DND-41 (cell line): Measurements from ENCODE around the gene STOML3.

Experiments
- ATAC-seq: fragments of 200-7000 bp; cut with Tn5 transposase; 3 replicates; pipeline ENCODE4 v1.9.1; 2021; ENCODE audit warnings: low read depth; ENCODE audit not compliant: insufficient read depth
- DNase-seq: peaks from one replicate; pipeline ENCODE4 v3.0.0-alpha.2; 2020
- H2AFZ ChIP-seq: 2 replicates; pipeline ENCODE4 v1.6.0; 2012; ENCODE audit warnings: low read depth, low read length
- H3K27ac ChIP-seq: 2 replicates; pipeline ENCODE4 v1.5.1; 2012; ENCODE audit warnings: low read length, inconsistent platforms
- H3K27me3 ChIP-seq: fragments of 200-600 bp; sonication (generic); 2 replicates; pipeline ENCODE4 v1.6.0; 2012; ENCODE audit warnings: low read length, mild to moderate bottlenecking, inconsistent platforms; ENCODE audit not compliant: insufficient read depth, poor library complexity
- H3K36me3 ChIP-seq: 2 replicates; pipeline ENCODE4 v1.5.1; 2012; ENCODE audit warnings: low read length, inconsistent platforms; ENCODE audit not compliant: insufficient read depth
- H3K4me1 ChIP-seq: 2 replicates; pipeline ENCODE4 v1.5.1; 2012; ENCODE audit warnings: mild to moderate bottlenecking, low read length; ENCODE audit not compliant: insufficient read depth
- H3K4me2 ChIP-seq: 2 replicates; pipeline ENCODE4 v1.6.0; 2012; ENCODE audit warnings: mild to moderate bottlenecking, moderate library complexity, low read length, inconsistent platforms; ENCODE audit not compliant: insufficient read depth
- H3K4me3 ChIP-seq, 2 experiments: fragments of 200-600 bp in 1 of 2; shearing (Covaris generic) in 1 of 2; 2 replicates each; pipeline ENCODE4 v1.5.1; 2012 to 2016; ENCODE audit warnings: inconsistent platforms in 2 of 2, low read length in 2 of 2, mild to moderate bottlenecking in 2 of 2, low read depth in 1 of 2, moderate library complexity in 1 of 2
- H3K79me2 ChIP-seq: 2 replicates; pipeline ENCODE4 v1.6.0; 2012; ENCODE audit warnings: low read length, inconsistent platforms; ENCODE audit not compliant: insufficient read depth
- H3K9ac ChIP-seq: 2 replicates; pipeline ENCODE4 v1.6.0; 2012; ENCODE audit warnings: low read depth, mild to moderate bottlenecking, inconsistent platforms, low read length, moderate library complexity
- H3K9me3 ChIP-seq: 2 replicates; pipeline ENCODE4 v1.5.1; 2012; ENCODE audit warnings: low read length, moderate library complexity, mild to moderate bottlenecking, inconsistent platforms; ENCODE audit not compliant: insufficient read depth, severe bottlenecking
- H4K20me1 ChIP-seq: 2 replicates; pipeline ENCODE4 v1.6.0; 2012; ENCODE audit warnings: low read length; ENCODE audit not compliant: insufficient read depth
- EZH2 ChIP-seq: IDR thresholded peaks from 3 replicates; pipeline ENCODE4 v1.6.1; 2012; ENCODE audit warnings: borderline replicate concordance, low read depth, mild to moderate bottlenecking, moderate library complexity, low read length, inconsistent platforms; ENCODE audit not compliant: severe bottlenecking
- TF ChIP-seq, protein P1 (sequence below): IDR thresholded peaks from 2 replicates; pipeline ENCODE4 v1.5.1; 2012; ENCODE audit warnings: borderline replicate concordance, low read length, moderate library complexity, mild to moderate bottlenecking; ENCODE audit not compliant: poor library complexity, severe bottlenecking; ENCODE audit errors: extremely low read depth

The STOML3 gene

DNA sequence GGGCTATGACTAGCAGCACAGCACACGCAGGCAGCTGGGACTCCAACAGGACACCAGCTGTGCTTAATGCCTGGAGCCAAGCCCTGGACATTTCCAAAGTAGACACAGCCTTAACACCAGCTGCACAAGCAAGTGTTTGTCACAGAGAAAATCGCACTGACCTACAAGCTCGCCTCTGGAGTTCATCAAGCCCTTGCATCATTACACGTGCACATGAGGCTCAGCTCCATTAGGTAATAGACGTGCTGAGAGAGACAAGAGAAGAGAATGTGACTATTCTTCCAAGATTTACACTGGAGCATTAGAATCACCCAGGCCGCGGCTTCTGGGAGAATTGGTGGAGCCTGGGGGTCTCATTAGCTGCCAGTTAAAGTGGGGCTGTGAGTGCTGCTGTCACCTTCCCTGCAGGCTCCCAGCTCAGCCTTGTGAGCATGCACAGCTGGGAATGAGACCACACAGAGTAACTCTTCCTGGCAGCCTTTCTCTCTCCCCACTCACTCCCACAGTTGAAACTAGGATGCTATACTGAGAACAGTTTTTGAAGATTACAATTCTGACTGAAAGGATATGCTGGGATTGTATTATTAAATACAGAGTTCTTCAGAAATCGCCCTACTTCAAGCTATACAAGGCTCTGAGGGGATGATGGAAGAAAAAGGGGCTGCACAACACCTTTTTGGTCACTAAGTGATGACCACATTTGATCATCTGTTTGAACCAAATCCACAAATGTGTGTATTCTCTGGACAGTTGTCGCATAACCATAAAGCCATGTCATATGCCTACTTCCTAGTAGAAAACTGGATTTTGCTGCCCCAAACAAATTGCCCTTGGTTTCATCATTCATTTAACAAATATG is 10.5 kb downstream of the STOML3 start:
- ATAC-seq (no peak), DNase-seq (no peak)
- Histone ChIP-seq H3K27me3 (no peaks in the 10 kb centered on the region), H3K27ac (no peak overlapping the region), H2AFZ (no peak overlapping the region), H3K4me1 (no peaks in the 10 kb centered on the region), H3K79me2 (no peaks in the 10 kb centered on the region), H3K4me2 (no peak overlapping the region), H3K36me3 (no peaks in the 10 kb centered on the region), H3K9me3 (no peaks in the 10 kb centered on the region), H4K20me1 (no peaks in the 10 kb centered on the region), H3K4me3 (no peak overlapping the region), H3K9ac (no peak overlapping the region)
- no peak for TF ChIP-seq EZH2
- TF ChIP-seq, protein P1, sequence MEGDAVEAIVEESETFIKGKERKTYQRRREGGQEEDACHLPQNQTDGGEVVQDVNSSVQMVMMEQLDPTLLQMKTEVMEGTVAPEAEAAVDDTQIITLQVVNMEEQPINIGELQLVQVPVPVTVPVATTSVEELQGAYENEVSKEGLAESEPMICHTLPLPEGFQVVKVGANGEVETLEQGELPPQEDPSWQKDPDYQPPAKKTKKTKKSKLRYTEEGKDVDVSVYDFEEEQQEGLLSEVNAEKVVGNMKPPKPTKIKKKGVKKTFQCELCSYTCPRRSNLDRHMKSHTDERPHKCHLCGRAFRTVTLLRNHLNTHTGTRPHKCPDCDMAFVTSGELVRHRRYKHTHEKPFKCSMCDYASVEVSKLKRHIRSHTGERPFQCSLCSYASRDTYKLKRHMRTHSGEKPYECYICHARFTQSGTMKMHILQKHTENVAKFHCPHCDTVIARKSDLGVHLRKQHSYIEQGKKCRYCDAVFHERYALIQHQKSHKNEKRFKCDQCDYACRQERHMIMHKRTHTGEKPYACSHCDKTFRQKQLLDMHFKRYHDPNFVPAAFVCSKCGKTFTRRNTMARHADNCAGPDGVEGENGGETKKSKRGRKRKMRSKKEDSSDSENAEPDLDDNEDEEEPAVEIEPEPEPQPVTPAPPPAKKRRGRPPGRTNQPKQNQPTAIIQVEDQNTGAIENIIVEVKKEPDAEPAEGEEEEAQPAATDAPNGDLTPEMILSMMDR: no peak

DNA sequence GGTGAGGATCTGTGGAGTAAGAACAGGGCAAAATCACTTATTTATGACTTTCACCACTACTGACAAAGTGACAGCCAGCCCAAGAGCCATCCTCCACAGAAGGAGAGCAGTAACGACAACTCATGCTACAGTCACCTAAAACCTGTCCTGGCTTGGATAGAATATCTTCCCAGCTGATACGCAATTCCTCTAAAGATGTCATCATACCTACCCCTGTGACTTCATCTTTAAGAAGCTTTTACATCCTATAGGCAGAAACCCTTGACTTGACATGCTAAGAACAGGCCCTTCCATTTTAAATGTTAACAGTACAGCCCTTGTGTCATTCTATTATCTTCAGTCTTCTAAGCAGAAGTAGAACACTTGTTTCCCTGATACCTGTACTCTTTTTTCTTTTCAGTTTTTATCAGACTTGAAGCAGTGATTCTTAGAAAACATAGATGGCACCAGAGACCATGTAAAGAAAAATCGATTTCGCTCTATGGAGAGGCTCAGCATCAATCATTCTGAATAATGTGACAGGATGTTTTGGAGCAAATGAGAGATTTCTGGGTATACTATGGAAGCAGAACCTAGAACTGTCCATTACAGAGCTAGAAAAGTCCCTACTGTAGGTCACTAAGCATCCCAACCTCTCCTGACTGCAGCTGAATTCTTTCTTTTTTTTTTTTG is 20.1 kb downstream of the STOML3 start:
- H3K27me3 ChIP-seq: peaks cover 2% of the 10 kb centered on the region
- no peak overlapping the region for H3K9ac ChIP-seq
- no peak overlapping the region for H3K4me3 ChIP-seq
- TF ChIP-seq, protein P1: no peak
- no peak for TF ChIP-seq EZH2
- no peak for ATAC-seq
- no peaks in the 10 kb centered on the region for H3K36me3 ChIP-seq
- H2AFZ ChIP-seq: no peak overlapping the region
- no peaks in the 10 kb centered on the region for H4K20me1 ChIP-seq
- H3K4me2 ChIP-seq: no peak overlapping the region
- no peak overlapping the region for H3K27ac ChIP-seq
- DNase-seq: no peak
- H3K79me2 ChIP-seq: no peaks in the 10 kb centered on the region
- no peaks in the 10 kb centered on the region for H3K9me3 ChIP-seq
- no peaks in the 10 kb centered on the region for H3K4me1 ChIP-seq

DNA sequence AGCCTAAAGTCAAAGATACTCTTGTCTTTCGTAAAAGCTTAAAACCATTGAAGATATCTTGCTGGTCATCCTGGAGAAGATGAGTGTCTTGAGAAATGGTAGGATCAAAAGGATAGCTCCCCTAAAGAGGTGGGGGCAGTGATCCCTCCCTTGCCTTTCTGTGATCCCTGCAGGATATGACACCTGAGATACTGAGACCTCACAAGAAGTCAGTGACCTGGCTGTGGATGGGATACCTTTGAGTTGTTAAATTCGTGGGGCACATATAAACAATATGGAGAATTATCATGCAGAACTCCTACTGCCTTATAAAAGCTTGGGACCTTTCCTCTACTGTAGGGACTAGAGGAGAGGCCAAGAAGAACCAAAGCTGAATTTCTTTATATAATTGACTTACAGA is 21.4 kb downstream of the STOML3 start:
- no peaks in the 10 kb centered on the region for H3K9me3 ChIP-seq
- H3K4me1 ChIP-seq: no peaks in the 10 kb centered on the region
- no peaks in the 10 kb centered on the region for H3K36me3 ChIP-seq
- ATAC-seq (no peak), DNase-seq (no peak)
- H3K4me3 ChIP-seq: no peak overlapping the region
- H4K20me1 ChIP-seq: no peaks in the 10 kb centered on the region
- no peak overlapping the region for H2AFZ ChIP-seq
- H3K79me2 ChIP-seq: no peaks in the 10 kb centered on the region
- H3K27ac ChIP-seq: no peak overlapping the region
- H3K4me2 ChIP-seq: no peak overlapping the region
- no peak overlapping the region for H3K9ac ChIP-seq
- TF ChIP-seq EZH2: no peak
- peaks cover 2% of the 10 kb centered on the region for H3K27me3 ChIP-seq

DNA sequence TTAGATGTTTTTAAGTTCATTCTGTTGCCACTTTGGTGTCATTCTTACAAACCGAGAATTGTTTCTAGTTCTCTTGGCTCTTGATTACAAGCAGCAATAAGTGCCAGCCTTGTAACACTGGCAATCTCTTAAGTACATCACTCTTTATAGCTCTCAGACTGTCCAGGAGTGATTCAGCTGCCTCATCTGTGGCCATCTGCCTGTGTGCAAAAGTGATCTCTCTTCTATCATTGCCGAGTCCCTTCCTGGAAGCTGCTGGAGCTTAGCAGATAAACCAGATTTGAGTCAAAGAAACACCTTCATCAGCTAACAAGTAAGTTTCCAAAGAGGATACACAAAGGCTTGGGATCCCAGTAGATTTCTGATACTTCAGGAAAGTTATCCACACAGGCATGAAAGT is 23.2 kb downstream of the STOML3 start:
- no peak overlapping the region for H2AFZ ChIP-seq
- no peaks in the 10 kb centered on the region for H3K4me1 ChIP-seq
- no peak for DNase-seq
- no peaks in the 10 kb centered on the region for H3K27me3 ChIP-seq
- H3K9ac ChIP-seq: no peak overlapping the region
- no peaks in the 10 kb centered on the region for H3K36me3 ChIP-seq
- H3K79me2 ChIP-seq: no peaks in the 10 kb centered on the region
- no peak for ATAC-seq
- H4K20me1 ChIP-seq: no peaks in the 10 kb centered on the region
- H3K9me3 ChIP-seq: no peaks in the 10 kb centered on the region
- no peak overlapping the region for H3K4me2 ChIP-seq
- no peak overlapping the region for H3K27ac ChIP-seq
- TF ChIP-seq, protein P1: no peak
- no peak overlapping the region for H3K4me3 ChIP-seq
